ENCODE measurements around the gene GAB1. TPM values are rescaled to one million over a fixed set of nuclear protein-coding genes. Genes with fewer than 3 reads are reported as not detected.

Gene GAB1
- total and polyA plus RNA-seq, 2 of the 13 experiments (the other 11 are each of a cell fraction or from before 2014, with no cell fraction given) = 8.7 to 14.7 TPM

DNA sequence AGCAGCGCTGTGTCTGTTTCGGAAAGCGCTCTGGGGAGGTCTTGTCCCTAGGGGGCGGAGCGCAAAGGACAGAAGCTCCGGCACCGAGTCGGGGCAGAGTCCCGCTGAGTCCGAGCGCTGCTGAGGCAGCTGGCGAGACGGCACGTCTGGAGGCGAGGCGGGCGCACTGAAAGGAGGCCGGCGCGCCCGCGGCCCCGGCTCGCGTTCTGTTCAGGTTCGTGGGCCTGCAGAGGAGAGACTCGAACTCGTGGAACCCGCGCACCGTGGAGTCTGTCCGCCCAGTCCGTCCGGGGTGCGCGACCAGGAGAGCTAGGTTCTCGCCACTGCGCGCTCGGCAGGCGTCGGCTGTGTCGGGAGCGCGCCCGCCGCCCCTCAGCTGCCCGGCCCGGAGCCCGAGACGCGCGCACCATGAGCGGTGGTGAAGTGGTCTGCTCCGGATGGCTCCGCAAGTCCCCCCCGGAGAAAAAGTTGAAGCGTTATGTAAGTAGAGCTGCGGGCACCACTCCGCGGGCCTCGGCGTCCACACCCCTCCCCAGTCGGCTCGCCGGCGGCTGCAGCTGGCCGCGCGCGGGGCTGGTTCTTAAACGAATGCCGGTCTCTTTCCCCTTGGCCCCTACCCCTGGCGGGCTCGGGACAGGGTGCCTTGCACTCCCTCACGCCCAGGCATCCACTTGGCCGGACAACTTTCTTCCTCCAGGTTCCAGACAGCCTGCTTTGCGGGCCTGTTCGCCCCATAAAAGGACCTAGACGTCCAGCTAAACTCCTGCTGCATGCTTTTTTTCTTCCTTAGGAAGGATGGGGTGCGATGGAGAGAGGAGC is at the start of gene GAB1 (continued):
- TF ChIP-seq HOXA3 (CRISPR knock-in tag; IDR thresholded peaks at IDR 0.05) (peak; percentile 34; the same call in 1 of the 2 replicates), DNMT1 (CRISPR knock-in tag; IDR thresholded peaks at IDR 0.05) (peak; percentile 88; the same call in 1 of the 2 replicates), MAF1 (CRISPR knock-in tag; IDR thresholded peaks at IDR 0.05; ENCODE audit: borderline replicate concordance) (no peak), IRX3 (CRISPR knock-in tag; IDR thresholded peaks at IDR 0.05; ENCODE audit: borderline replicate concordance, low read depth) (0 out of 2 replicates have a peak, but pooled peaks have one; percentile 45), ZNF883 (CRISPR knock-in tag; IDR thresholded peaks at IDR 0.05; ENCODE audit: not compliant biosample characterization) (no peak), ZNF674 (CRISPR knock-in tag; IDR thresholded peaks at IDR 0.05; ENCODE audit: low read depth) (no peak), ZNF484 (CRISPR knock-in tag; IDR thresholded peaks at IDR 0.05; ENCODE audit: borderline replicate concordance, low read depth) (no peak), HNRNPK (IDR thresholded peaks at IDR 0.05; ENCODE audit: low read depth, low read length, poor library complexity, severe bottlenecking) (no peak), ZKSCAN8 (CRISPR knock-in tag; IDR thresholded peaks at IDR 0.05; ENCODE audit: borderline replicate concordance) (no peak), ONECUT2 (CRISPR knock-in tag; IDR thresholded peaks at IDR 0.05) (0 out of 2 replicates have a peak, but pooled peaks have one; percentile 3), CBX1 (IDR thresholded peaks at IDR 0.05; ENCODE audit: low read depth) (no peak)
- TF ChIP-seq, protein P1, sequence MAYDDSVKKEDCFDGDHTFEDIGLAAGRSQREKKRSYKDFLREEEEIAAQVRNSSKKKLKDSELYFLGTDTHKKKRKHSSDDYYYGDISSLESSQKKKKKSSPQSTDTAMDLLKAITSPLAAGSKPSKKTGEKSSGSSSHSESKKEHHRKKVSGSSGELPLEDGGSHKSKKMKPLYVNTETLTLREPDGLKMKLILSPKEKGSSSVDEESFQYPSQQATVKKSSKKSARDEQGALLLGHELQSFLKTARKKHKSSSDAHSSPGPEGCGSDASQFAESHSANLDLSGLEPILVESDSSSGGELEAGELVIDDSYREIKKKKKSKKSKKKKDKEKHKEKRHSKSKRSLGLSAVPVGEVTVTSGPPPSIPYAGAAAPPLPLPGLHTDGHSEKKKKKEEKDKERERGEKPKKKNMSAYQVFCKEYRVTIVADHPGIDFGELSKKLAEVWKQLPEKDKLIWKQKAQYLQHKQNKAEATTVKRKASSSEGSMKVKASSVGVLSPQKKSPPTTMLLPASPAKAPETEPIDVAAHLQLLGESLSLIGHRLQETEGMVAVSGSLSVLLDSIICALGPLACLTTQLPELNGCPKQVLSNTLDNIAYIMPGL (CRISPR knock-in tag; IDR thresholded peaks at IDR 0.05; ENCODE audit: borderline replicate concordance in 1 of 2, low read depth in 1 of 2) = peak in 1 of 2 experiments; percentile 36; a peak in 2 of 4 replicates
- TF ChIP-seq, protein P2, sequence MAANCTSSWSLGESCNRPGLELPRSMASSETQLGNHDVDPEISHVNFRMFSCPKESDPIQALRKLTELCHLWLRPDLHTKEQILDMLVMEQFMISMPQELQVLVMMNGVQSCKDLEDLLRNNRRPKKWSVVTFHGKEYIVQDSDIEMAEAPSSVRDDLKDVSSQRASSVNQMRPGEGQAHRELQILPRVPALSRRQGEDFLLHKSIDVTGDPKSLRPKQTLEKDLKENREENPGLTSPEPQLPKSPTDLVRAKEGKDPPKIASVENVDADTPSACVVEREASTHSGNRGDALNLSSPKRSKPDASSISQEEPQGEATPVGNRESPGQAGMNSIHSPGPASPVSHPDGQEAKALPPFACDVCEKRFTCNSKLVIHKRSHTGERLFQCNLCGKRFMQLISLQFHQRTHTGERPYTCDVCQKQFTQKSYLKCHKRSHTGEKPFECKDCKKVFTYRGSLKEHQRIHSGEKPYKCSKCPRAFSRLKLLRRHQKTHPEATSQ (CRISPR knock-in tag; IDR thresholded peaks at IDR 0.05; ENCODE audit: borderline replicate concordance) = 0 out of 2 replicates have a peak, but pooled peaks have one; percentile 43
- TF ChIP-seq, protein P3, sequence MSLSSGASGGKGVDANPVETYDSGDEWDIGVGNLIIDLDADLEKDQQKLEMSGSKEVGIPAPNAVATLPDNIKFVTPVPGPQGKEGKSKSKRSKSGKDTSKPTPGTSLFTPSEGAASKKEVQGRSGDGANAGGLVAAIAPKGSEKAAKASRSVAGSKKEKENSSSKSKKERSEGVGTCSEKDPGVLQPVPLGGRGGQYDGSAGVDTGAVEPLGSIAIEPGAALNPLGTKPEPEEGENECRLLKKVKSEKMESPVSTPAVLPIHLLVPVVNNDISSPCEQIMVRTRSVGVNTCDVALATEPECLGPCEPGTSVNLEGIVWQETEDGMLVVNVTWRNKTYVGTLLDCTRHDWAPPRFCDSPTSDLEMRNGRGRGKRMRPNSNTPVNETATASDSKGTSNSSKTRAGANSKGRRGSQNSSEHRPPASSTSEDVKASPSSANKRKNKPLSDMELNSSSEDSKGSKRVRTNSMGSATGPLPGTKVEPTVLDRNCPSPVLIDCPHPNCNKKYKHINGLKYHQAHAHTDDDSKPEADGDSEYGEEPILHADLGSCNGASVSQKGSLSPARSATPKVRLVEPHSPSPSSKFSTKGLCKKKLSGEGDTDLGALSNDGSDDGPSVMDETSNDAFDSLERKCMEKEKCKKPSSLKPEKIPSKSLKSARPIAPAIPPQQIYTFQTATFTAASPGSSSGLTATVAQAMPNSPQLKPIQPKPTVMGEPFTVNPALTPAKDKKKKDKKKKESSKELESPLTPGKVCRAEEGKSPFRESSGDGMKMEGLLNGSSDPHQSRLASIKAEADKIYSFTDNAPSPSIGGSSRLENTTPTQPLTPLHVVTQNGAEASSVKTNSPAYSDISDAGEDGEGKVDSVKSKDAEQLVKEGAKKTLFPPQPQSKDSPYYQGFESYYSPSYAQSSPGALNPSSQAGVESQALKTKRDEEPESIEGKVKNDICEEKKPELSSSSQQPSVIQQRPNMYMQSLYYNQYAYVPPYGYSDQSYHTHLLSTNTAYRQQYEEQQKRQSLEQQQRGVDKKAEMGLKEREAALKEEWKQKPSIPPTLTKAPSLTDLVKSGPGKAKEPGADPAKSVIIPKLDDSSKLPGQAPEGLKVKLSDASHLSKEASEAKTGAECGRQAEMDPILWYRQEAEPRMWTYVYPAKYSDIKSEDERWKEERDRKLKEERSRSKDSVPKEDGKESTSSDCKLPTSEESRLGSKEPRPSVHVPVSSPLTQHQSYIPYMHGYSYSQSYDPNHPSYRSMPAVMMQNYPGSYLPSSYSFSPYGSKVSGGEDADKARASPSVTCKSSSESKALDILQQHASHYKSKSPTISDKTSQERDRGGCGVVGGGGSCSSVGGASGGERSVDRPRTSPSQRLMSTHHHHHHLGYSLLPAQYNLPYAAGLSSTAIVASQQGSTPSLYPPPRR (CRISPR knock-in tag; IDR thresholded peaks at IDR 0.05; ENCODE audit: borderline replicate concordance) = peak; percentile 12; the same call in 1 of the 2 replicates
- TF ChIP-seq, protein P4, sequence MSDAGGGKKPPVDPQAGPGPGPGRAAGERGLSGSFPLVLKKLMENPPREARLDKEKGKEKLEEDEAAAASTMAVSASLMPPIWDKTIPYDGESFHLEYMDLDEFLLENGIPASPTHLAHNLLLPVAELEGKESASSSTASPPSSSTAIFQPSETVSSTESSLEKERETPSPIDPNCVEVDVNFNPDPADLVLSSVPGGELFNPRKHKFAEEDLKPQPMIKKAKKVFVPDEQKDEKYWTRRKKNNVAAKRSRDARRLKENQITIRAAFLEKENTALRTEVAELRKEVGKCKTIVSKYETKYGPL (CRISPR knock-in tag; IDR thresholded peaks at IDR 0.05) = 0 out of 2 replicates have a peak, but pooled peaks have one; percentile 21
